ENCODE data around the gene SGIP1. TPM values are rescaled to one million over a fixed set of nuclear protein-coding genes. Genes with fewer than 3 reads are reported as not detected.

Gene SGIP1
- total RNA-seq, 1 donor: 180 TPM

DNA sequence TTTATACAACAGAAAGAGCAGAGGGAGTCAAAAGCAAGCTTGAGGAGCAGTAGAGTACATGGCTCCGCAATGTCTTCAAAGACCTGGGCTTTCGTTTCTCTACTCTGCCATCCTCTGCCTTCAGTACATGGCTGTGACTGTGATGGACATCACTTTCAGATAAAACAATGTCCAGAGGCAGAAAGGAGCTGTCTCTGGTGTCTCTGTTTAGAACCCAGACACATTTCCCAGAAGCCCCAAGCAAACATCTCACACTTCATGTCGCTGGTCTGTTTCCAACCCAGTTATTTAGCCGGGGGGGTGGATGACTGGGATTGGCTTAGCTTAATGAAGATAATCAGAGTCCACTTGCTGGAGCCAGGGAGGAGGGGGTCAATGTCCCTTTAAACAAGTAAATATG is 25.6 kb downstream of the SGIP1 start:
- DNase-seq (ENCODE audit: low read depth): no peak
- TF ChIP-seq, protein P1, sequence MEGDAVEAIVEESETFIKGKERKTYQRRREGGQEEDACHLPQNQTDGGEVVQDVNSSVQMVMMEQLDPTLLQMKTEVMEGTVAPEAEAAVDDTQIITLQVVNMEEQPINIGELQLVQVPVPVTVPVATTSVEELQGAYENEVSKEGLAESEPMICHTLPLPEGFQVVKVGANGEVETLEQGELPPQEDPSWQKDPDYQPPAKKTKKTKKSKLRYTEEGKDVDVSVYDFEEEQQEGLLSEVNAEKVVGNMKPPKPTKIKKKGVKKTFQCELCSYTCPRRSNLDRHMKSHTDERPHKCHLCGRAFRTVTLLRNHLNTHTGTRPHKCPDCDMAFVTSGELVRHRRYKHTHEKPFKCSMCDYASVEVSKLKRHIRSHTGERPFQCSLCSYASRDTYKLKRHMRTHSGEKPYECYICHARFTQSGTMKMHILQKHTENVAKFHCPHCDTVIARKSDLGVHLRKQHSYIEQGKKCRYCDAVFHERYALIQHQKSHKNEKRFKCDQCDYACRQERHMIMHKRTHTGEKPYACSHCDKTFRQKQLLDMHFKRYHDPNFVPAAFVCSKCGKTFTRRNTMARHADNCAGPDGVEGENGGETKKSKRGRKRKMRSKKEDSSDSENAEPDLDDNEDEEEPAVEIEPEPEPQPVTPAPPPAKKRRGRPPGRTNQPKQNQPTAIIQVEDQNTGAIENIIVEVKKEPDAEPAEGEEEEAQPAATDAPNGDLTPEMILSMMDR (IDR thresholded peaks at IDR 0.05; ENCODE audit: insufficient read depth, low read depth, low read length): no peak
- H3K4me3 ChIP-seq (ENCODE audit: low read depth, low read length): no peak overlapping the region

DNA sequence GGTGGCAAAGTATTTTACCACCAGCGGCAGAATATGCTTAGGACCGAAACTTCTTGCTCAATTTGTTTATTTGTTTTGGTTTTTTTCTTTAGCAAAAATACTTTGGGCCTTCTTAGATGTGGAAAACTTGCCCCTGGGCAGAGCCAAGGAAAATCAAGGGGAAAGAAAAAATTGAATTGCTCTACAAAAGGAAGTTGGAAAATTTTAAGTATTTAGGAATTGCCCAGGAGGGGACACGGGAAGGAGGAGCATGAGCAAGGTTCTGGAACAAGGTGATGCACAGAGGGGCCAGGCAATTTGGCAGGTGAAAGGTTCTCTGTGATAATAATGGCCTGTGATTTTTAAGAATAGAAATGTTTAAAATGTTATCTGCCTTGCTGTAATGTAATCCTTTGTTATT is 28.6 kb downstream of the SGIP1 start:
- DNase-seq (ENCODE audit: low read depth): no peak
- TF ChIP-seq, protein P1 (IDR thresholded peaks at IDR 0.05; ENCODE audit: insufficient read depth, low read depth, low read length): no peak
- H3K4me3 ChIP-seq (ENCODE audit: low read depth, low read length): peak overlapping the region; percentile 54

GRCh38 chr1:66563094-66563800 is 29.3 kb downstream of the SGIP1 start:
- peak overlapping the region; percentile 54 for H3K4me3 ChIP-seq (ENCODE audit: low read depth, low read length)
- TF ChIP-seq, protein P1 (IDR thresholded peaks at IDR 0.05; ENCODE audit: insufficient read depth, low read depth, low read length): no peak

DNA sequence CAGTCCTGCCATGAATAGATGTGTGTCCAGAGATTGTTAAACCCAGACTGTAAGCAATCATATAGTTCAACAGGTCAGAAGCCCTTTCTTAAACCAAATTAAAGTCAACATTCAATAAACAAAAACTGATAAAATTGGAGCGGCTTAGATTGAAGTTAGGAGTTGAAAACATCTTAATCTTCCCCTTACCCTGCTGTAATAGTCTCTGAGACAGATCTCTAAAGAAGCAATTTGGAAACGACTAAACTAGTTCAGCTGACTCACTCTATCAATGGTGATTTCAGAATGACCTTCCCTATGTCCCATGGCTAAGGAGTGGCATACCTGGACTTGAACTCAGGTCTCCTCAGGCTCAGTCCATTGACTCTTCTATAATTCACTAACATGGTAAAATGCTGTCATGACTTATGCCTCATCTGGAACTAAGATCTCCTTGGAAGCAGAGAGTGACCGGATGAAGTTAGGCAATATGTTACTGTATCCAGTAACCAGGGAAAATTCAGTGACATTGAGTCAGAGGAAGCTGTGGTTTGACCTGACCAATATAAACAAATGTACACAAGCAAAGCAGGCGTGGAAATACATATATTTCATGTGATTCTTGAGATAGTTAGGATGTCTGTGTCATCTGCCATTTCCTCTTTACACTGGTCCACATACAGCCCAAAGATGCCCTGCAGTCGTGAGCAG is 30.1 kb downstream of the SGIP1 start:
- H3K4me3 ChIP-seq (ENCODE audit: low read depth, low read length): peak overlapping the region; percentile 24
- TF ChIP-seq, protein P1 (IDR thresholded peaks at IDR 0.05; ENCODE audit: insufficient read depth, low read depth, low read length): no peak
- peak; percentile 99 for DNase-seq (ENCODE audit: low read depth)

More at GRCh38 chr1:66563094-66563800, 29.3 kb downstream of the SGIP1 start:
- peak; percentile 98 for DNase-seq (ENCODE audit: low read depth)

- TF ChIP-seq, protein P1 (IDR thresholded peaks at IDR 0.05; ENCODE audit: insufficient read depth, low read depth, low read length): no peak
- H3K4me3 ChIP-seq (ENCODE audit: low read depth, low read length): no peak overlapping the region
- DNase-seq (ENCODE audit: low read depth): no peak
Measured at GRCh38 chr1:66570196-66570595, 36.2 kb downstream of the SGIP1 start.

DNA sequence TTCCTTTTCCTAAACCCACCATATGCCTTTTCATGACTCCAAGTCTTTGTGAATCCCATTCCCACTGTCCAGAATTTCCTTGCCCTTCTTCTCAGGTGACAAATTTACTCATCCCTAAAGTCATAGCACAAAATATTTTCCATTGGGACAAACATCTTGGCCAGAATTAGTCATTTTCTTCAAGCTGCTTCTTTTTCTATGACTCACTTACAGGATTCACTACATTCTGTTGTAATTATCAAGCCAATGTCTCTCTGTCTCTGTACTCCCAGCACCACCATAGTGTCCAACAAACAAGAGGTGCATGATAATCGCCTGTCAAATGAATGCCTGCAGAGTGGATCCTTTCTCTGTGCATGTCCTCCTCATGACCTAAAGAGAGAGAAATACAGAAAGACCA is 37.8 kb downstream of the SGIP1 start:
- TF ChIP-seq, protein P1 (IDR thresholded peaks at IDR 0.05; ENCODE audit: insufficient read depth, low read depth, low read length): no peak
- no peak overlapping the region for H3K4me3 ChIP-seq (ENCODE audit: low read depth, low read length)
- DNase-seq (ENCODE audit: low read depth): peak; percentile 73
